Keratinocyte (primary cell): ENCODE results near the gene EPHA2.

Experiments
- CTCF ChIP-seq, 3 experiments: IDR thresholded peaks in 1 of 3; conservative IDR thresholded peaks in 1 of 3; optimal IDR thresholded peaks in 1 of 3; 2 replicates in 2 of 3; 3 replicates in 1 of 3; pipeline versions ENCODE3 to v1.5.1; 2011; ENCODE audit warnings: low read length in 3 of 3, mild to moderate bottlenecking in 3 of 3, moderate library complexity in 2 of 3, control low read depth in 1 of 3, inconsistent platforms in 1 of 3; ENCODE audit not compliant: insufficient read depth in 2 of 3; ENCODE audit errors: extremely low read depth in 1 of 3
- EZH2 ChIP-seq: IDR thresholded peaks from one replicate; pipeline ENCODE4 v1.6.1; 2012; ENCODE audit warnings: inconsistent platforms, mild to moderate bottlenecking, low read length, moderate library complexity

GRCh38 chr1:16189003-16189402 lies 33.1 kb upstream of the EPHA2 start:
- TF ChIP-seq CTCF (optimal IDR thresholded peaks at IDR 0.05 in 1 of 3, IDR thresholded peaks at IDR 0.05 in 1 of 3, conservative IDR thresholded peaks at IDR 0.05 in 1 of 3; ENCODE audit: extremely low read depth in 1 of 3, insufficient read depth in 2 of 3, low read length in 3 of 3) = no peak
- no peak for TF ChIP-seq EZH2
